Loucy (cell line): ENCODE results near the gene RIPOR3.

Experiments
- CTCF ChIP-seq: fragments of 200-600 bp; sonication (generic); conservative IDR thresholded peaks from 2 replicates; pipeline ENCODE4 v1.5.1; 2014; ENCODE audit warnings: mild to moderate bottlenecking, antibody characterized with exemption, low read length
- EZH2phosphoT487 ChIP-seq: fragments of 200-600 bp; IDR thresholded peaks from 2 replicates; pipeline ENCODE4 v1.6.1; 2018; ENCODE audit warnings: antibody characterized with exemption, mild to moderate bottlenecking, moderate library complexity, borderline replicate concordance

- TF ChIP-seq CTCF (no peak), EZH2phosphoT487 (no peak)
Measured at GRCh38 chr20:50628332-50628731, 63.0 kb downstream of the RIPOR3 start.
